Fibroblast of peridontal ligament (primary cell): ENCODE data around the gene BRD2.

ENCODE experiments used
- DNase-seq: peaks from one replicate; pipeline ENCODE4 v3.0.0-alpha.2; 2010; ENCODE audit errors: extremely low read depth

The BRD2 gene

GRCh38 chr6:32972353-32973143 lies 4.2 kb downstream of the BRD2 start:
- DNase-seq = no peak

DNA sequence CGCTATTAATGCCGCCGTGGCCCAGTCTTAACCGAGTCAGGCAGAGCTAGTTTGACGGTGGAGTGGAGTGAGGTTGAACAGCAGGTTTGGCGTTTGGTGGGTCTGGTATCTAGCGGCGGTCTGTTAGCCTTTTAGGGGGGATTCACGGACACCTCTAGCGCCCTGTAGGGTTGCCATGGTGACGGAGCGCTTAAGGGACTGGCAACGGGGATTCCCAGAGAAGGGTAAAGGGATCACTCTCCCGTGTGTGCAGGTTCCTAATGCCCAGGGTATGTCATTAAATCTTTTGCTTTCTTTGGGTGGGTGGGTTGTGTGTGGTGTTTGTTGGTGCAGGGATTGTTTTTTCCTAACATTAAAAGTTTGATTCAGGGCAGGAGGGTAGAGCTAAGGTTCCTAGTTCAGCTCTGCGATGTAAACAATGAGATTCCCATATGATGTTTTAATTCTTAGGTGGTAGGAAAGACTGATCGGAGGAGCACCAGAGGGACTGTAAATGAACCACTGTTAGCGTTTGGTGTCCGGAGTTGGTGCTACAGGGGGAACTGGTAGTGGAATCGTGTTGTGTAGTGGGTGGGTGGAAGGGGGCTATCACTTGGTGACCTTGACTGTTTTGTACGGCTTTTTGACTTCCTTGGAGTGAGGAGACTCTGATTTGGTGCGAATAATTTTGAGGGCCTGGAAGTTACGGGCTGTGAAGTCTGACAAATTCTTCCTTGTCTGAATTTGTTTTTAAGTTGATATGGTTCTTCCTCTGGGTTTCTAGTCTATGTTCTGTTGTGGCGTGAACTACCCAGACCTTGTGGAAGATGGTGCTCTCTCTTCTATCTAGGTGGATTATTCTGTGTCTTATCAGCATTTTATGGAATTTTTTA lies 5.0 kb downstream of the BRD2 start:
- peak; percentile 34 for DNase-seq

DNA sequence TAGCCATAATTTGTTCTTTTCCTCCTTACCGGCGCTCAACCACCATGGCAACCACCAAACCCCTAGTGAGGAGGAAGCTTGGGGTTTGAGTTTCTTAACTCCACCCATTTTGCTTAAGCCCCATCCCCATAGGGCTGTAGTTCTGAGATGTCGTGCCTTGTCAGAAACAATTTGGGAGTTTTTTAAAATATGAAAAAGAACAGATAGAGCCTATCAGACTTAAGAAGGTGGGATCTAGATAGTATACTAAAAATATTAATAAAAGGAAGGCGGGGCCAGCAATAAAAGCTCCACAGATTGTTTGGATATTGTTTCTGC lies 5.6 kb downstream of the BRD2 start:
- DNase-seq = peak; percentile 67

- DNase-seq = no peak
These were observed 6.3 kb downstream of the BRD2 start for GRCh38 chr6:32974541-32975308.

DNA sequence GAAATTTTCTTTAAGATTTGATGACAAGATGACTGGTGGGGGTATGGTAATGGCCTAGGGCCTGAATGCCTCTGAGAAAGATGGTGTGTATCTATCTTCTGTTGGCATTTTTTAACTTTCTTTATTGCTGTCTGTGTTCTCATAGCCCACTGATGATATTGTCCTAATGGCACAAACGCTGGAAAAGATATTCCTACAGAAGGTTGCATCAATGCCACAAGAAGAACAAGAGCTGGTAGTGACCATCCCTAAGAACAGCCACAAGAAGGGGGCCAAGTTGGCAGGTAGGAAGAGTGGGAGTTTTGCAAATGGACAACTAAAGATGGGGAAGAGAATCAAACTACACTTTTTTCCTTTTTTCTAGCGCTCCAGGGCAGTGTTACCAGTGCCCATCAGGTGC lies 7.5 kb downstream of the BRD2 start:
- DNase-seq = no peak

DNA sequence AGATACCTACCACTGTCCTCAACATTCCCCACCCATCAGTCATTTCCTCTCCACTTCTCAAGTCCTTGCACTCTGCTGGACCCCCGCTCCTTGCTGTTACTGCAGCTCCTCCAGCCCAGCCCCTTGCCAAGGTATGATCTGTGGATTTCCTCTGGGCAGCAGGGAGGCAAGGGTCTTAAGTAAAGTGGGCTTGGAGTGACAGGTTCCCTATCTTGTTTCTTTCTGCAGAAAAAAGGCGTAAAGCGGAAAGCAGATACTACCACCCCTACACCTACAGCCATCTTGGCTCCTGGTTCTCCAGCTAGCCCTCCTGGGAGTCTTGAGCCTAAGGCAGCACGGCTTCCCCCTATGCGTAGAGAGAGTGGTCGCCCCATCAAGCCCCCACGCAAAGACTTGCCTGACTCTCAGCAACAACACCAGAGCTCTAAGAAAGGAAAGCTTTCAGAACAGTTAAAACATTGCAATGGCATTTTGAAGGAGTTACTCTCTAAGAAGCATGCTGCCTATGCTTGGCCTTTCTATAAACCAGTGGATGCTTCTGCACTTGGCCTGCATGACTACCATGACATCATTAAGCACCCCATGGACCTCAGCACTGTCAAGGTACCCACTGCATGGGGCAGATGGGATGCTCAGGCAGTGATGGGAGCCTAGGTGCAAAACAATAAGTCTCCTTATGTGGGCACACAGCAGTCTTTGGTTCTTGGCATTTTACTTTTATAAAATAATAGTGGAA lies 8.1 kb downstream of the BRD2 start:
- no peak for DNase-seq

- DNase-seq = no peak
These were observed 9.0 kb downstream of the BRD2 start for GRCh38 chr6:32977272-32977952.

GRCh38 chr6:32977953-32978324 lies 9.5 kb downstream of the BRD2 start:
- no peak for DNase-seq

- DNase-seq = no peak
These were observed 11.5 kb downstream of the BRD2 start for GRCh38 chr6:32979720-32980487.

- no peak for DNase-seq
These were observed 12.2 kb downstream of the BRD2 start for GRCh38 chr6:32980488-32981038.

DNA sequence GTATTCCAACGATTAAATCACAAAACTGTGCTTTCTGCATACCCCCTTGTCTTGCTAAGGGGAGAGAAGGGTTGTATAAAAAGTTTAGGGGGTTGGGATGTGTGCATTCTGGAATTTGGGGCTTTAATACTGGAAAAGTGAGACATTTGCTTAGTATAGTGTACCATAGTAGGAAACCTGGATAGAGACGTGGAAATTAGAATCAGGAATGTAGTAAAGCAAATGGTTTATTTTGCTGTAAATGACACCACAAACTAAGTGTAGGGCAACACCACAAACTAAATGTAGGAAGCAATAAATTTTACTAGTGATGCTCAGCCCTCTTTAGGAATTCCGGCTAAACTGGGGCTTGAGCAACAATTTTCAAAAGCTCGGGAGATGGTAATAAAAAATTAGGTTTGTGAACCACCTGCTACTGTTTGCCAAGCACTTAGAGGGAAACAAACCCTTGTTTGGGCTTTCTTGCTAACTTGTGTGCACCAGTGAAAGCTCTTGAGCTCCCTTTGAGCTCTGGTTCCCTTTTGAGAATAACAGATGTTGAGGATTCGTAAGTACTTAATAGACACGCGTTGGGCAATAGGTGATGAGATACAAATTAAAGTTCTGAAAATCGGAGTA lies 13.8 kb downstream of the BRD2 start:
- DNase-seq = no peak

- no peak for DNase-seq
These were observed 14.5 kb downstream of the BRD2 start for GRCh38 chr6:32982702-32983492.

GRCh38 chr6:32983493-32983848 lies 15.1 kb downstream of the BRD2 start:
- no peak for DNase-seq

DNA sequence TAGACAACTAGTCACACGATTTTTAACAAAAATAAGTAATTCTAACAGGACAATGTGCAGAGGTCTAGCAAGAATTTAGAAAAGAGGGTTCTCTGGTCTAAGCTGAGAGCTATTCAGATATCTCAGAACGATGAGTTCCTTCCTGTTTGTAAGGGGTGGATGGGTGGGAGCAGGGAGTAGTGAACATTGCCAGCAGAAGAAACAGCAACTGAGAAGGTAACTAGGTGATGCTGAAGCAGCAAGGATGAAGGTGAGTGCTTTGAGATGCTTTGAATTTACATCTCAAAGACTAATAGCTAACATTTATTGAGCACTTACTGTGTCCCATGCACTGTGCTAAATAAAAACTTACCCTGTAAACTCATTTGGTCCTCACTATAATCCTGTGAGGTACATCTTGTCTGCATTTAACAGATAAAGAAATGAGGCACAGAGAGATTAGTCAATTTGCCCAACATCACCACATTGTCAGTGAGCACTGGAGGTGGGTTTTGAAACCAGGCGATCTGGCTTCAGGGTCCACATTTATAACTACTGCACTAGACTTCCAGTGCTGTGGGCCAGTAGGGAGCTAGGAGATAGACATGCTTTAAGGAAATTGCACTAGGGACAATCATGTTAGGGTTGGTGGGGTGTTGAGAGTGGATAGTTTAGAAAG lies 15.7 kb downstream of the BRD2 start:
- DNase-seq = no peak

- DNase-seq = peak; percentile 83
These were observed 16.4 kb downstream of the BRD2 start for GRCh38 chr6:32984622-32985389.

- DNase-seq = no peak
These were observed 21.0 kb downstream of the BRD2 start for GRCh38 chr6:32989368-32989767.

GRCh38 chr6:32991972-32992371 lies 23.6 kb downstream of the BRD2 start:
- no peak for DNase-seq
